ENCODE measurements around the gene TEX10. TPM values are rescaled to one million over a fixed set of nuclear protein-coding genes. Genes with fewer than 3 reads are reported as not detected.

The TEX10 gene
- total RNA-seq, 2 experiments from 2014 or later = 14.8 to 16.5 TPM

GRCh38 chr9:100292414-100292813 is 60.3 kb downstream of the TEX10 start:
- no peak overlapping the region for H3K4me3 Mint-ChIP-seq
- peaks cover 51% of the 10 kb centered on the region for H3K36me3 Mint-ChIP-seq (ENCODE audit: low read depth)
- H3K4me1 Mint-ChIP-seq = no peaks in the 10 kb centered on the region
- H3K27ac Mint-ChIP-seq = no peak overlapping the region
- ChIA-PET POLR2A (no interaction called here), CTCF (no interaction called here)
- no peaks in the 10 kb centered on the region for H3K27me3 Mint-ChIP-seq
- no peak for DNase-seq
- H3K9me3 Mint-ChIP-seq = peaks cover 2% of the 10 kb centered on the region

GRCh38 chr9:100290714-100291113 is 62.0 kb downstream of the TEX10 start:
- Mint-ChIP-seq H3K9me3 (peaks cover 2% of the 10 kb centered on the region), H3K4me1 (no peaks in the 10 kb centered on the region), H3K36me3 (ENCODE audit: low read depth) (peaks cover 56% of the 10 kb centered on the region), H3K4me3 (no peak overlapping the region), H3K27me3 (no peaks in the 10 kb centered on the region), H3K27ac (no peak overlapping the region)
- POLR2A ChIA-PET = no interaction called here
- CTCF ChIA-PET = no interaction called here
- no peak for DNase-seq

GRCh38 chr9:100287186-100287585 is 65.6 kb downstream of the TEX10 start:
- Mint-ChIP-seq H3K27me3 (no peaks in the 10 kb centered on the region), H3K36me3 (ENCODE audit: low read depth) (peaks cover 56% of the 10 kb centered on the region), H3K27ac (no peak overlapping the region), H3K9me3 (peaks cover 5% of the 10 kb centered on the region), H3K4me3 (no peak overlapping the region), H3K4me1 (no peaks in the 10 kb centered on the region)
- POLR2A ChIA-PET = no interaction called here
- no peak for DNase-seq
- CTCF ChIA-PET = no interaction called here

DNA sequence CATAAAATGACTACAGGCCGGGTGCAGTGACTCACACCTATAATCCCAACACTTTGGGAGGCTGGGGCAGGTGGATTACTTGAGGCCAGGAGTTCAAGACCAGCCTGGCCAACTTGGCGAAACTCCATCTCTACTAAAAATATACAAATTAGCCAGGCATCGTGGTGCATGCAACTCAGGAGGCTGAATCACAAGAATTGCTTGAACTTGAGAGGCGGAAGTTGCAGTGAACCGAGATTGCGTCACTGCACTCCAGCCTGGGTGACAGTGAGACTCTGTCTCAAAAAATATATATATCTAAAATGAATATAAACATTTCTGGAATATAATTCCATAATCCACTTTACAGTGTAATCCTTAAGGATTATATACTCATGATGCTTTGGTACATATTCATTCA is 66.5 kb downstream of the TEX10 start:
- no peaks in the 10 kb centered on the region for H3K27me3 Mint-ChIP-seq
- POLR2A ChIA-PET = no interaction called here

DNA sequence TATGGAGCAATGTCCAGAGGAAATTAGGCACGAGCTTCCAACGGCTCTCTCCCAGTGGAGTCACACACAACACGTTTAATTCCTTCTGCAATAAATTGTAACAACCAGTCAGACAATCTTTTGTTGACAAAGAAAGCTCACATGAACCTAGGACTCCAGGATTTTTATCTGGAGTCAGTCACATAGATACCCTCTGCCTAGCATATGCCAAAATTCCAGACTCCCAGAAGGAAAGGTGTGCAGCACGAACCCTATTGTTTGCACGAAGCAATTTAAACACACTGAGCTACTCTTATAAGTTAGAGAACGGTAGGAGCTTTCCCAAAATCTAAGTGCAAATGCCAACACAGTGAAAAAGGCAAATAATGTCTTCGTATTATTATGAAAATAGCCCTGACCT is 67.1 kb downstream of the TEX10 start:
- H3K36me3 Mint-ChIP-seq (ENCODE audit: low read depth) = peaks cover 45% of the 10 kb centered on the region
- DNase-seq = no peak
- H3K4me1 Mint-ChIP-seq = no peaks in the 10 kb centered on the region
- no peaks in the 10 kb centered on the region for H3K27me3 Mint-ChIP-seq
- CTCF ChIA-PET = no interaction called here
- peaks cover 3% of the 10 kb centered on the region for H3K9me3 Mint-ChIP-seq
- no peak overlapping the region for H3K27ac Mint-ChIP-seq
- no peak overlapping the region for H3K4me3 Mint-ChIP-seq
- POLR2A ChIA-PET = no interaction called here

More for the DNA sequence above, 66.5 kb downstream of the TEX10 start:
- peaks cover 3% of the 10 kb centered on the region for H3K9me3 Mint-ChIP-seq
- H3K4me3 Mint-ChIP-seq = no peak overlapping the region
- peaks cover 47% of the 10 kb centered on the region for H3K36me3 Mint-ChIP-seq (ENCODE audit: low read depth)
- H3K27ac Mint-ChIP-seq = no peak overlapping the region
- CTCF ChIA-PET = no interaction called here
- no peaks in the 10 kb centered on the region for H3K4me1 Mint-ChIP-seq
- no peak for DNase-seq

DNA sequence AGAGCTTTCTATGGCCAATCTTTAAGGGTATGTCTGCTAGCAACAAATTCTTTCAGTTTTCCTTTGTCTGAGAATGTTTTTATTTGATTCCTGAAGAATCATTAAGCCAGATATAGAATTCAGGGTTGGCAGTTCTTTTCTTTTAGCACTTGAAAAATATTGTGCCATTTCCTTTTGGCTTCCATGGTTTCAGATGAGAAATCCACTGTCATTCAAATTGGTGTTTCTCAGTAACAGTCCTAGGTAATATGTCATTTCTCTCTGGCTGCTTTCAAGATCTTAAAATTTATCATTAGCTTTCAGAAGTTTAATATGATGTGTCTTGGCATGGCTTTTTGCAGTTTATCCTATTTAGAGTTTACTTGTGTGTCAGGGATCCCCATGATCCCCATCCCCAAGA is 67.7 kb downstream of the TEX10 start:
- Mint-ChIP-seq H3K9me3 (peaks cover 3% of the 10 kb centered on the region), H3K4me1 (no peaks in the 10 kb centered on the region), H3K27me3 (no peaks in the 10 kb centered on the region), H3K4me3 (no peak overlapping the region), H3K27ac (no peak overlapping the region), H3K36me3 (ENCODE audit: low read depth) (peaks cover 44% of the 10 kb centered on the region)
- DNase-seq = no peak
- POLR2A ChIA-PET = no interaction called here
- CTCF ChIA-PET = no interaction called here

- POLR2A ChIA-PET = no interaction called here
- H3K4me3 Mint-ChIP-seq = no peak overlapping the region
- no peaks in the 10 kb centered on the region for H3K4me1 Mint-ChIP-seq
- peaks cover 35% of the 10 kb centered on the region for H3K36me3 Mint-ChIP-seq (ENCODE audit: low read depth)
- no peak overlapping the region for H3K27ac Mint-ChIP-seq
- DNase-seq = no peak
- H3K27me3 Mint-ChIP-seq = no peaks in the 10 kb centered on the region
- peaks cover 3% of the 10 kb centered on the region for H3K9me3 Mint-ChIP-seq
- CTCF ChIA-PET = no interaction called here
These were observed 68.5 kb downstream of the TEX10 start for GRCh38 chr9:100284247-100284646.

- Mint-ChIP-seq H3K4me3 (no peak overlapping the region), H3K27me3 (no peaks in the 10 kb centered on the region), H3K27ac (no peak overlapping the region), H3K4me1 (no peaks in the 10 kb centered on the region), H3K36me3 (ENCODE audit: low read depth) (peaks cover 27% of the 10 kb centered on the region), H3K9me3 (peaks cover 3% of the 10 kb centered on the region)
- DNase-seq = no peak
- ChIA-PET POLR2A (no interaction called here), CTCF (no interaction called here)
These were observed 70.4 kb downstream of the TEX10 start for GRCh38 chr9:100282388-100282719.

DNA sequence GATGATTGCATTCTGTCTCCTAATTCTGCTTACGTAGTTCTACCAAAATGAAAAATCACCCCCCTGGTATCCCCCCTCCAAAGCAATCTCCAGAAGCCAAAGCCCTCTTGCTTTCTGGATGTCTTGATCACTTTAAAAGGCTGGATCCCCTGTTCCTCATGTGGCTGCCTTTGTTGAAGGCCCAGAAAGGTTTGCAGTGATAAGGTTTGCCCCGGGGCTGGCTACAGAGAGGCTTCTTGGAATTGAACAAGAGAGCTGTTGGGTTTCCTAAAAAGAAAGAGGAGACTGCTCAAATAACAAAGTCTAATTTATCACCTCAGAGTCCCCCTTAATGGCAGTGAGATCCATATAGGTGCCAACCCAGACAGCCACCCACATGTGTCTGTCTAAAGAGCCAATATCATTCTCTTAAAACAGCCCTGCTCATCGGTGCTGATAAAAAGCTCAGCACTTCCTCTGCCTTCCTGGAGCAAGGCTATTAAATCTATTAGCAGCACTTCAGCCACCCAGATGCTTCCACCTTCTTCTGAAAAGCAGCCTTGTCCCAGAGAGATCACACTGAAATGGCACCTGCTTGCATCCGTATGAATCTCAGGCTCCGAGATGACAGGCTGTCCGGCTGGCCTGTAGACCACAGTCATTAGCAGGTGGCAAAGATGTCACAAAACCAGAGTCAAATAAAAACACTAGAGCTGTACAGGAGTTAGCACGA is 70.9 kb downstream of the TEX10 start:
- Mint-ChIP-seq H3K4me1 (no peaks in the 10 kb centered on the region), H3K36me3 (ENCODE audit: low read depth) (peaks cover 31% of the 10 kb centered on the region), H3K27ac (no peak overlapping the region), H3K27me3 (no peaks in the 10 kb centered on the region), H3K4me3 (no peak overlapping the region), H3K9me3 (peaks cover 3% of the 10 kb centered on the region)
- POLR2A ChIA-PET = no interaction called here
- CTCF ChIA-PET = interaction anchor here (1.1 kb wide), 1 partner anchor 14 kb away, joined by 3 read pairs; no protein-coding TSS in a partner anchor
- no peak for DNase-seq

DNA sequence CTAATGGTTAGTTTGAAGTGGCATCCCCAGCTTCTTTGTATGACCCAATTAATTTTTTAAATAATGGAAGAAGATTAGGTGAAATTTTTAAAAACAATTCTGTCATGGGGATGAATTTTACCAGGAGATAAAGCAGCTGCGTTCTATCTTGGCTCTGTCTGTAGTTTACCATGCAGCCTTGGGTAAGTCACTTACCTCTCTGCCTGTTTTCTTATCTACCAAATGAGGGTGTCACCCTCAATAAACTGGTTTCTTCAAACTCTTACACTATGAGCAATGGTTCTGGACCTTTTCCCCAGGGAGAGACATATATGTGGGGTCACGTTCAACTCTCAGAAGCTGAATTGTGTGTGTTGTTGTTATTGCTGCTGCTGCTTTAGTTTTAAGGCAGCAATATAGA is 71.7 kb downstream of the TEX10 start:
- H3K27ac Mint-ChIP-seq = no peak overlapping the region
- H3K9me3 Mint-ChIP-seq = peaks cover 3% of the 10 kb centered on the region
- POLR2A ChIA-PET = no interaction called here
- H3K4me3 Mint-ChIP-seq = no peak overlapping the region
- H3K27me3 Mint-ChIP-seq = no peaks in the 10 kb centered on the region
- no peak for DNase-seq
- CTCF ChIA-PET = interaction anchor here (1.1 kb wide), 1 partner anchor 15 kb away, joined by 3 read pairs; no protein-coding TSS in a partner anchor
- peaks cover 29% of the 10 kb centered on the region for H3K36me3 Mint-ChIP-seq (ENCODE audit: low read depth)
- H3K4me1 Mint-ChIP-seq = no peaks in the 10 kb centered on the region

DNA sequence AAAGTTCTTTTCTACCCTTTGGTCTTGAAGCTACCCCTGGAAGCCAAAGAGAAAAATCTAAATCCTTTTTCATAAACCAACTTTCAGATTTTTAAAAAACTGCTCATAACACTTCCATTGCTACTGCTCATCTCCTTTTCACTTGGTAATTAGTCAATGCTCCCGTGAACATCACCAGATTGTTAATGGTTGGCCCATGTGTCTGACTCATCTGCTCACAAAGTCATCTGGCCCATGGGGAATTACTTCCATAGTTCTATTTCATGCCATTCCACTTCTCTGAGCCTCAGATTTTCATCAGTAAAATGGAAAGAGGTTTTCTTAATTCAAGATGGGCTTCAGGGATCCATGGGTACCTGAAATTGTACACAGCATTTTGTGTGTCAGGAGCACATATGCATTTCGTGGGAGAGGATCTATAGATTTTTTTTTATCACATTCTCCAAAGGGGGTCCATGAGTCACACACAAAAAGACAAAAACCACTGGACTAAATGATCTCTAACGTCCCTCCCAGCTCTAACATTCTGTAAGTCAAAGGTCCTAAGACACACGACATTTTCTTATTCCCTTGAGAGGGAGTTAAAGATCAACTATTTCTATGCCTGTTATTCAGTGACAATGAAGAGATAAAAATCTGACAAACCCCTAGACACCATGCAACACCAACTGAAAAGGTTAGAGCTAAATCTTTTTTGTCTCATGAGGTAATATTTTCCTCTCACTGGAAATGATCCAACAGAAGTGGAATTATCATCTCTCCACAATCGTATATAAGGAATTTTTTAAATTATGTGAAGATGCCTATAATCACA is 75.4 kb downstream of the TEX10 start:
- Mint-ChIP-seq H3K9me3 (no peaks in the 10 kb centered on the region), H3K4me1 (no peaks in the 10 kb centered on the region), H3K27ac (no peak overlapping the region), H3K4me3 (no peak overlapping the region), H3K36me3 (ENCODE audit: low read depth) (peaks cover 22% of the 10 kb centered on the region), H3K27me3 (no peaks in the 10 kb centered on the region)
- ChIA-PET CTCF (no interaction called here), POLR2A (no interaction called here)
- DNase-seq = no peak

GRCh38 chr9:100269656-100270055 is 83.1 kb downstream of the TEX10 start:
- Mint-ChIP-seq H3K36me3 (ENCODE audit: low read depth) (peaks cover 17% of the 10 kb centered on the region), H3K27ac (no peak overlapping the region), H3K4me1 (no peaks in the 10 kb centered on the region), H3K27me3 (no peaks in the 10 kb centered on the region), H3K9me3 (no peaks in the 10 kb centered on the region), H3K4me3 (no peak overlapping the region)
- ChIA-PET CTCF (no interaction called here), POLR2A (no interaction called here)
- no peak for DNase-seq

DNA sequence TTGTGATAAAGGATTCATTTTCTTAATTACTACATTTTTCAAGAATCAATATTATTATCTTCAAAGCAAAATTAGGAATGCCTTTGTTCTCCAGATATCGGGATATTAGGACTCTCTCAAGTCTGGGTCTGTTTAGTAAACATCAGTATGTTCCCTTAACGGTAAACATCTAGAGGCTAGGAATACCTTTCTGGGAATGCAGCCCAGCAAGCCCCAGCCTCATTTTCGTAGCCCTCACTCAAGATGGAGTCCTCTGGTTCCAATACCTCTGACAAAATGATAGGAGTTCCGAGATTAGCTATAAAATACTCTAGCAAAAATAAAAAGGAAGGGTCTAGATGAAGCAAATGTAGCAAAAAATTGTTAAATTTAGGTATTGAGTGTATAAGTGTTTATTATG is 84.5 kb downstream of the TEX10 start:
- Mint-ChIP-seq H3K36me3 (ENCODE audit: low read depth) (peaks cover 14% of the 10 kb centered on the region), H3K4me1 (no peaks in the 10 kb centered on the region), H3K4me3 (no peak overlapping the region), H3K9me3 (no peaks in the 10 kb centered on the region), H3K27ac (no peak overlapping the region), H3K27me3 (no peaks in the 10 kb centered on the region)
- DNase-seq = no peak
- ChIA-PET CTCF (no interaction called here), POLR2A (no interaction called here)

GRCh38 chr9:100267211-100267610 is 85.5 kb downstream of the TEX10 start:
- ChIA-PET POLR2A (no interaction called here), CTCF (no interaction called here)
- no peak for DNase-seq
- no peaks in the 10 kb centered on the region for H3K27me3 Mint-ChIP-seq
- H3K27ac Mint-ChIP-seq = no peak overlapping the region
- H3K4me3 Mint-ChIP-seq = no peak overlapping the region
- no peaks in the 10 kb centered on the region for H3K9me3 Mint-ChIP-seq
- H3K36me3 Mint-ChIP-seq (ENCODE audit: low read depth) = peaks cover 10% of the 10 kb centered on the region
- no peaks in the 10 kb centered on the region for H3K4me1 Mint-ChIP-seq
